Testis (tissue), 3 donors: ENCODE results near the gene NAB2. TPM values are rescaled to one million over a fixed set of nuclear protein-coding genes. Genes with fewer than 3 reads are reported as not detected.
A peak's percentile ranks its signal among the peaks of the same experiment; 100 is the strongest.

ENCODE experiments used
- DNase-seq: peaks from one replicate; pipeline ENCODE4 v3.0.0-alpha.2; 2019
- H3K27ac ChIP-seq, 2 donors: fragments of 200-600 bp; sonication (generic); one replicate each; pipeline ENCODE4 v1.5.1; 2019
- H3K27me3 ChIP-seq: fragments of 200-600 bp; sonication (generic); one replicate; pipeline ENCODE4 v1.5.1; 2019
- H3K36me3 ChIP-seq: fragments of 200-600 bp; sonication (generic); one replicate; pipeline ENCODE4 v1.5.1; 2017; ENCODE audit warnings: low read depth; ENCODE audit errors: missing control alignments
- H3K4me1 ChIP-seq: fragments of 200-600 bp; sonication (generic); one replicate; pipeline ENCODE4 v1.5.1; 2019
- H3K4me3 ChIP-seq, 2 donors: fragments of 200-600 bp; sonication (generic); one replicate each; pipeline ENCODE4 v1.5.1; 2017 to 2019
- H3K9me3 ChIP-seq: fragments of 200-600 bp; sonication (generic); one replicate; pipeline ENCODE4 v1.5.1; 2017
- POLR2A ChIP-seq: fragments of 450-650 bp; IDR thresholded peaks from one replicate; pipeline ENCODE4 v1.6.1; 2017; ENCODE audit warnings: antibody characterized with exemption, mild to moderate bottlenecking, moderate library complexity
- WGBS, 2 donors: methylation state at CpG; one replicate each; pipeline ENCODE4 v1.1.5; 2018; 5-methylcytosine and 5-hydroxymethylcytosine counted together
- intact Hi-C: fragments of 100-400 bp; cut with DNase I; formaldehyde crosslinking; loops from one replicate; pipeline ENCODE4 v1.15.1; 2023; ENCODE audit warnings: low total_unique reads
- polyA plus RNA-seq: library from polyadenylated mRNA; stranded (reverse); fragments of 350-450 nt; fragmentation: Illumina TruSeq; extraction: RNeasy Lipid Tissue Mini Kit (QIAGEN cat#74804); gene quantifications from one replicate; pipeline ENCODE4 v1.2.3, GENCODE V29; 2014; ENCODE audit warnings: low read depth, low replicate concordance; ENCODE audit not compliant: insufficient read depth
- total RNA-seq, 2 donors: library from RNA; depleted of rRNA; stranded (reverse); fragments of >200 nt; gene quantifications; one replicate each; pipeline ENCODE4 v1.2.3, GENCODE V29; 2016
- TF ChIP-seq, protein P1 (sequence below), 3 experiments: fragments of 450-650 bp in 2 of 3; fragments of 200-600 bp in 1 of 3; sonication (generic) in 1 of 3; IDR thresholded peaks; one replicate each; pipeline ENCODE4 v1.5.1; 2016 to 2019; ENCODE audit warnings: antibody characterized with exemption in 3 of 3, mild to moderate bottlenecking in 2 of 3, moderate library complexity in 1 of 3

NAB2 gene
- total and polyA plus RNA-seq, 3 donors from 2014 or later, result 31.4 to 59.5 (median 45.7) TPM

- H3K4me1 ChIP-seq, result peaks cover 38% of the 10 kb centered on the region
- intact Hi-C loops, result no loop called here
- H3K9me3 ChIP-seq, result no peaks in the 10 kb centered on the region
- no peaks in the 10 kb centered on the region for H3K27me3 ChIP-seq
- no peak for TF ChIP-seq POLR2A
- TF ChIP-seq, protein P1, sequence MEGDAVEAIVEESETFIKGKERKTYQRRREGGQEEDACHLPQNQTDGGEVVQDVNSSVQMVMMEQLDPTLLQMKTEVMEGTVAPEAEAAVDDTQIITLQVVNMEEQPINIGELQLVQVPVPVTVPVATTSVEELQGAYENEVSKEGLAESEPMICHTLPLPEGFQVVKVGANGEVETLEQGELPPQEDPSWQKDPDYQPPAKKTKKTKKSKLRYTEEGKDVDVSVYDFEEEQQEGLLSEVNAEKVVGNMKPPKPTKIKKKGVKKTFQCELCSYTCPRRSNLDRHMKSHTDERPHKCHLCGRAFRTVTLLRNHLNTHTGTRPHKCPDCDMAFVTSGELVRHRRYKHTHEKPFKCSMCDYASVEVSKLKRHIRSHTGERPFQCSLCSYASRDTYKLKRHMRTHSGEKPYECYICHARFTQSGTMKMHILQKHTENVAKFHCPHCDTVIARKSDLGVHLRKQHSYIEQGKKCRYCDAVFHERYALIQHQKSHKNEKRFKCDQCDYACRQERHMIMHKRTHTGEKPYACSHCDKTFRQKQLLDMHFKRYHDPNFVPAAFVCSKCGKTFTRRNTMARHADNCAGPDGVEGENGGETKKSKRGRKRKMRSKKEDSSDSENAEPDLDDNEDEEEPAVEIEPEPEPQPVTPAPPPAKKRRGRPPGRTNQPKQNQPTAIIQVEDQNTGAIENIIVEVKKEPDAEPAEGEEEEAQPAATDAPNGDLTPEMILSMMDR (IDR thresholded peaks at IDR 0.05), result peak in 2 of 3 experiments; percentile 6 to 29
- no peaks in the 10 kb centered on the region for H3K36me3 ChIP-seq
- peak; percentile 81 for DNase-seq
- H3K27ac ChIP-seq, result peak overlapping the region; percentile 55 to 100
- WGBS, 2 donors, result 23 to 37% methylated on average over 12 to 15 of the region's 24 CpGs
- no peak overlapping the region for H3K4me3 ChIP-seq
Observed at GRCh38 chr12:57093415-57094207, 4.7 kb downstream of the NAB2 start.

DNA sequence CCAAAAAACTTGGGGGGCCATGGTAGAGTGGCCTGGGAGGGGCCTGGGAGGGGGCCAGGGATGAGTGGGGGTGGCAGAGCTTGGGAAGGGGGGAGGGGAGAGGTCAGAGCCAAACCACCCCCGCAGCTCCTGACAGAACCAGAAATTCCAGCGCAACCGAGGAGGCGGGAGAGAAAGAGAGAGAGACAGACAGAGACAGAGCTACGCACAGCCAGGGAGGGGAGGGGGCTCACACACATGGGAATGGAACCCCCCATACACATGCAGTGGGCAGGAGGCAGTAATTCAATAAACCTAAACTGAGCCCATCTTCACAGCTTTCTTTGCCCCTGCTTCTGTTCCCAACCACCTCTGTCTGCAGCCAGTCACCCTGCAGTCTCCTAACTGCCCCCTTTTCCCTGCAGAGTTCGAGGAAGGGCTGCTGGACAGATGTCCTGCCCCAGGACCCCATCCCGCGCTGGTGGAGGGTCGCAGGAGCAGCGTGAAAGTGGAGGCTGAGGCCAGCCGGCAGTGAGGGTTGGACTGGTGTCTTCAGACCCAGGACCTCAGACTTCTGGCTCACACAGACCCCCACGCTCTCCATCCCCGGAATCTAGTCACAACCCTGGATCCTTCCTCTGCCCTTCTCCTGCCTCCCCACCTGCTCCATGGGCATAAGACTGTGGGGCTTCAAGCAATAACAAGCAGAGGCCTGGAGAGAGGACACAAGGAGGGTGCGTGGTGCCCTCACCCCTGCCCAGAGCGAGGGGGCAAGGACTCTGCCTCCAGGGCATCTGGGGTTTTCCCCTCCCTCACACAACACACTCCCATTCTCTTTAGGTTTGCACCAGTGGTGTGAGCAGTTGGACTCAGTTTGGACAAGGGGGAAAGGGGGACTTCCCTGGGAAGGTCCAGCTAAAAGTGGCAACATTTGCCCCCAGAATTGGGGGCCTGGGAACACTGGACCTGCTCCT, 5.6 kb downstream of the NAB2 start:
- WGBS, 2 donors, result 42 to 50% methylated on average over 12 to 15 of the region's 15 CpGs
- Histone ChIP-seq H3K4me1 (peaks cover 38% of the 10 kb centered on the region), H3K27me3 (no peaks in the 10 kb centered on the region), H3K27ac (peak overlapping the region; percentile 8 to 100), H3K36me3 (no peaks in the 10 kb centered on the region), H3K9me3 (no peaks in the 10 kb centered on the region), H3K4me3 (no peak overlapping the region)
- no peak for TF ChIP-seq POLR2A
- TF ChIP-seq, protein P1 (IDR thresholded peaks at IDR 0.05), result no peak
- no peak for DNase-seq
- intact Hi-C loops, result no loop called here

GRCh38 chr12:57095440-57095839, 6.5 kb downstream of the NAB2 start:
- 75 to 82% methylated on average over 2 to 3 of the region's 3 CpGs for WGBS, 2 donors
- no peaks in the 10 kb centered on the region for H3K36me3 ChIP-seq
- no peaks in the 10 kb centered on the region for H3K27me3 ChIP-seq
- H3K4me3 ChIP-seq, result no peak overlapping the region
- H3K9me3 ChIP-seq, result no peaks in the 10 kb centered on the region
- H3K4me1 ChIP-seq, result peaks cover 35% of the 10 kb centered on the region
- intact Hi-C loops, result no loop called here
- TF ChIP-seq, protein P1 (IDR thresholded peaks at IDR 0.05), result no peak
- TF ChIP-seq POLR2A, result no peak
- H3K27ac ChIP-seq, result no peak overlapping the region
- no peak for DNase-seq

DNA sequence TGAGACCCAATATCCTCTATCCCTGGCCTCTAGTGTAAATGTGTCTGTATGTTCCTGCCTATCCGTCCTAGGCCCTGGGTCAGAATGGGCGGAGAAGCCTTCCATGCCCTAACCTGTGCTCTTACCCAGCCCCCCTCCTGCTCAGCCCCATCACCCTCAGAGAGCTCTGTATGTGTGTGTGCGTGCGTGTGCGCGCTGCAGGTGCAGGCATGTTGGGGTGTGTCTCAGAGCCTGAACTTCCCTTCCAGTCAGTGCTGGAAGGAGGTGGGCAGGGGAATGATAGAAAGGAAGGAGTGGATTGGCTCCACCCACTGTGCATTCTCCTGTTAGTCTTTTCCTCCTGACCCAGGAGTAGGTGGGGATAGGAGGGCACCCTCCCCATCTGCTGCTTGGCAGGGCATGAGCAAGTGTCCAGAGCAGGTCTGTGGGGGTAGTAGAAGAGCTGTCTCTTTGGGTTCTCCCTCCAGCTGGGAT, 7.2 kb downstream of the NAB2 start:
- Histone ChIP-seq H3K27ac (no peak overlapping the region), H3K4me1 (peaks cover 28% of the 10 kb centered on the region), H3K4me3 (no peak overlapping the region), H3K36me3 (no peaks in the 10 kb centered on the region), H3K27me3 (no peaks in the 10 kb centered on the region), H3K9me3 (no peaks in the 10 kb centered on the region)
- DNase-seq, result no peak
- intact Hi-C loops, result no loop called here
- TF ChIP-seq, protein P1 (IDR thresholded peaks at IDR 0.05), result no peak
- no peak for TF ChIP-seq POLR2A
- WGBS, 2 donors, result 75 to 86% methylated on average over 2 to 6 of the region's 6 CpGs
